AG04450 (cell line): ENCODE results near the gene FMO3. TPM values are rescaled to one million over a fixed set of nuclear protein-coding genes. Genes with fewer than 3 reads are reported as not detected.

Experiments
- CTCF ChIA-PET: fragments of 300-600, 350-600 bp; formaldehyde crosslinking; extraction: SDS; loops from one replicate; lab custom pipeline; 2022; ENCODE audit warnings: antibody characterized with exemption, inconsistent platforms; lab: Charles Lee
- POLR2A ChIA-PET: fragments of 350-600 bp; formaldehyde crosslinking; extraction: SDS; loops from one replicate; lab custom pipeline; 2021; ENCODE audit warnings: antibody characterized with exemption, inconsistent platforms; lab: Yijun Ruan, JAX
- DNase-seq: peaks from one replicate; pipeline ENCODE4 v3.0.0-alpha.2; 2011; ENCODE audit warnings: low read depth, low spot score
- H3K27ac ChIP-seq: one replicate; pipeline ENCODE4 v1.5.1; 2012; ENCODE audit warnings: low read depth, low read length, control low read depth
- H3K27me3 ChIP-seq: one replicate; pipeline ENCODE4 v1.6.0; 2012; ENCODE audit warnings: low read length; ENCODE audit not compliant: control insufficient read depth, insufficient read depth
- H3K4me3 ChIP-seq: 2 replicates; pipeline ENCODE4 v1.5.1; 2011; ENCODE audit warnings: mild to moderate bottlenecking, low read depth, low read length, control low read depth
- H3K9me3 ChIP-seq: 2 replicates; pipeline ENCODE4 v1.5.1; 2012; ENCODE audit warnings: low read length; ENCODE audit not compliant: control insufficient read depth, insufficient read depth
- polyA plus RNA-seq: library from polyadenylated mRNA; depleted of rRNA; stranded (reverse); fragments of >200 nt; gene quantifications from 2 replicates; pipeline ENCODE4 v1.2.3, GENCODE V29; 2011
- TF ChIP-seq, protein P1 (sequence below): IDR thresholded peaks from 2 replicates; pipeline ENCODE4 v1.5.1; 2011; ENCODE audit warnings: low read depth, low read length, control low read depth, inconsistent platforms

FMO3 gene
- polyA plus RNA-seq, 1 experiment, result 3.0 TPM

DNA sequence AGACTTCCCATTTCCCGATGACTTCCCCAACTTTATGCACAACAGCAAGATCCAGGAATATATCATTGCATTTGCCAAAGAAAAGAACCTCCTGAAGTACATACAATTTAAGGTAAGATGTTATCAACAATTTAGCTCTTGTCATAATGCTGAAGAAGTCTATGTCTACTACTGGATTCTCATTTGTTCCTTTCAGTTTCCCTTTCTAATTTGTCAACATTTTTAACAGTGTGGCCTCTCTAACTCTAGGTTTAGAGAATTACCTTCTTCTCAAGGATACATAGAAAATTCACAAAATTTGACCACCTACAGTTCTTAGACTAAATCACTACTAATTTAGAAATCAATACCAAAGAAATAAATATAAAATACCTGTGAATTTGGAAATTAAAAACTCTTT, 13.2 kb downstream of the FMO3 start:
- Histone ChIP-seq H3K4me3 (no peak overlapping the region), H3K27me3 (no peaks in the 10 kb centered on the region), H3K9me3 (no peaks in the 10 kb centered on the region), H3K27ac (no peak overlapping the region)
- no peak for DNase-seq
- POLR2A ChIA-PET, result no interaction called here
- CTCF ChIA-PET, result interaction anchor here (0.6 to 0.9 kb wide), 3 partner anchors 23 to 137 kb away, joined by 3 to 4 read pairs (median 3); no protein-coding TSS in a partner anchor
- TF ChIP-seq, protein P1, sequence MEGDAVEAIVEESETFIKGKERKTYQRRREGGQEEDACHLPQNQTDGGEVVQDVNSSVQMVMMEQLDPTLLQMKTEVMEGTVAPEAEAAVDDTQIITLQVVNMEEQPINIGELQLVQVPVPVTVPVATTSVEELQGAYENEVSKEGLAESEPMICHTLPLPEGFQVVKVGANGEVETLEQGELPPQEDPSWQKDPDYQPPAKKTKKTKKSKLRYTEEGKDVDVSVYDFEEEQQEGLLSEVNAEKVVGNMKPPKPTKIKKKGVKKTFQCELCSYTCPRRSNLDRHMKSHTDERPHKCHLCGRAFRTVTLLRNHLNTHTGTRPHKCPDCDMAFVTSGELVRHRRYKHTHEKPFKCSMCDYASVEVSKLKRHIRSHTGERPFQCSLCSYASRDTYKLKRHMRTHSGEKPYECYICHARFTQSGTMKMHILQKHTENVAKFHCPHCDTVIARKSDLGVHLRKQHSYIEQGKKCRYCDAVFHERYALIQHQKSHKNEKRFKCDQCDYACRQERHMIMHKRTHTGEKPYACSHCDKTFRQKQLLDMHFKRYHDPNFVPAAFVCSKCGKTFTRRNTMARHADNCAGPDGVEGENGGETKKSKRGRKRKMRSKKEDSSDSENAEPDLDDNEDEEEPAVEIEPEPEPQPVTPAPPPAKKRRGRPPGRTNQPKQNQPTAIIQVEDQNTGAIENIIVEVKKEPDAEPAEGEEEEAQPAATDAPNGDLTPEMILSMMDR, result no peak

DNA sequence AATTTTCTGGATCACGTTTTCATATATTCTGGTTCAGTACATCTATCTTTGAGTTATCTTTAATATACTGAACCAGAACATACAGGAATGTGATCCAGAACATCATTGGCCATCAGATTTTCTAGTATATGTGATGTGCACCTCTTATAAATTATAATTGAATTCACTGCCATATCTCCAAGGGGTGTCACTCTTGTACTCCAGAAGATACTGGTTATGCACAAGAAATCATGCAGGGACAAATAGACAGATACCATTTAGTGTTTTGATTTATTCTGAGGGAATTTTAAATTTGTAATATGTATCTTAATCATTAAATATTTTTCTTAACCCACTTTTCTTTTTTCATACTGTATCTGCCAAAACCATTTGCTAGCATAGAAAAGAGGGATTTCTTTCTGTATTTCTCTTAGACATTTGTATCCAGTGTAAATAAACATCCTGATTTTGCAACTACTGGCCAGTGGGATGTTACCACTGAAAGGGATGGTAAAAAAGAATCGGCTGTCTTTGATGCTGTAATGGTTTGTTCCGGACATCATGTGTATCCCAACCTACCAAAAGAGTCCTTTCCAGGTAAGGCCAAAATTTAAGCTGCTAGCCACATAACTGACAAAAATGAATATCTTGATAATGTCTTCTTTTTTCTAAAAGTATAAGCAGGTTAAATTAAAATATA, 16.7 kb downstream of the FMO3 start:
- ChIA-PET POLR2A (no interaction called here), CTCF (interaction anchor here (1.8 kb wide), 1 partner anchor 120 kb away, joined by 12 read pairs; no protein-coding TSS in a partner anchor)
- Histone ChIP-seq H3K27ac (no peak overlapping the region), H3K4me3 (no peak overlapping the region), H3K27me3 (no peaks in the 10 kb centered on the region), H3K9me3 (no peaks in the 10 kb centered on the region)
- no peak for DNase-seq
- TF ChIP-seq, protein P1, result no peak

DNA sequence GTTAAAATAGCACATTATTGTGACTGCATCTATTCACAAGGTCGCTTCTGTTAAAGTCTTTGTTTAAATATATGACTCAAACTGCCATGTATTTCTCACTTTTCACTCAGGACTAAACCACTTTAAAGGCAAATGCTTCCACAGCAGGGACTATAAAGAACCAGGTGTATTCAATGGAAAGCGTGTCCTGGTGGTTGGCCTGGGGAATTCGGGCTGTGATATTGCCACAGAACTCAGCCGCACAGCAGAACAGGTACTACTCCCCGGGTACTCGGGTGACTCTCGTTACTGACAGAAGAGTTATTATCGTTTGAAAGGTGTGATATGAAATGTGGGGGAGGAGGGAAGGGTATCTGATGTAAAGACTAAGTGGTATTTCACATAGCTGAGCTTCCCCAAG, 17.3 kb downstream of the FMO3 start:
- CTCF ChIA-PET, result interaction anchor here (1.8 kb wide), 1 partner anchor 119 kb away, joined by 12 read pairs; no protein-coding TSS in a partner anchor
- H3K27ac ChIP-seq, result no peak overlapping the region
- H3K9me3 ChIP-seq, result no peaks in the 10 kb centered on the region
- no peaks in the 10 kb centered on the region for H3K27me3 ChIP-seq
- POLR2A ChIA-PET, result no interaction called here
- DNase-seq, result no peak
- TF ChIP-seq, protein P1, result no peak
- H3K4me3 ChIP-seq, result no peak overlapping the region

DNA sequence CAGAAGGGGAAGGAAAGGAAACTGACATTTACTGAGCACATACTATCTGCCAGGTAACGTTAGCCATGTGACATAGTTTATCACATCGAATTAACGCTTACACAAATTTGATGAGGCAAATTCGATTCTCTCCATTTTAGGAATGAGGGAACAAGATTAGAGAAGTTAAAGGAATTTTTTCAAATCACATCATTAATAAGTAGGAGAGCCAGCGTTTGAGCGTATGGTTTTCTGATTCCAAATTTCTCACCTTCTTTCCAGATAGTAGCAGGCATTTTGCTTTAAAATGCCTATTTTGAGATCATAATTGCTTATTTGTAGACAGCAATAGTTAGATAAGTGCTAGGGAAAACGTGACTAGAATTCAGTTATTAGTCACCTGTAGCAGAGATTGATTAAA, 19.3 kb downstream of the FMO3 start:
- H3K9me3 ChIP-seq, result no peaks in the 10 kb centered on the region
- no peak for DNase-seq
- TF ChIP-seq, protein P1, result no peak
- ChIA-PET CTCF (interaction anchor here (2.5 kb wide), 1 partner anchor 117 kb away, joined by 11 read pairs; no protein-coding TSS in a partner anchor), POLR2A (no interaction called here)
- no peak overlapping the region for H3K4me3 ChIP-seq
- H3K27me3 ChIP-seq, result no peaks in the 10 kb centered on the region
- H3K27ac ChIP-seq, result no peak overlapping the region

DNA sequence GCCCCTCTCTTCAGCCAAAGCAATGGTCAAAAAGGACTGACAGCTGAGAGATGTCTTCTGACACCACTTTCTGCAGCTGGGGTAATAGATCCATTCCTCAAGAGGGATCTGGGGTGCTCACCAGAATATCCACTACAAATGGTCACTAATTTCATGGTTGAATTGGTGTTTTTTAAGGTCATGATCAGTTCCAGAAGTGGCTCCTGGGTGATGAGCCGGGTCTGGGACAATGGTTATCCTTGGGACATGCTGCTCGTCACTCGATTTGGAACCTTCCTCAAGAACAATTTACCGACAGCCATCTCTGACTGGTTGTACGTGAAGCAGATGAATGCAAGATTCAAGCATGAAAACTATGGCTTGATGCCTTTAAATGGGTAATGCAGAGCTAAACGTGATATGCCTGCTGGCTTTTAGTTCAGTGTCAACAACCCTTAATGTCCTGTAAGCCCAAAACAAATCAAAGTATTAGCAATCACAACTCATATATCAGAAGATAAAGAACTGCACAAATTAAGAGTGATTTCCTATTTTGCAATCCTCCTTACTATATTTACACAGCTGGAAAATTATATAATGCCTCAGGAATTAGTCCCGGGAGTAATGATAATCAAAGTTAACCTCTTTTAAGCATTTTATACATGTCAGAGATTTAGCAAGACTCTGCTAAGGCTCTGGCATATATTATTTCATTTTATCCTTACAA, 20.1 kb downstream of the FMO3 start:
- peak; percentile 46 for DNase-seq
- ChIA-PET POLR2A (interaction anchor here (0.8 kb wide), 1 partner anchor 31 kb away, joined by 3 read pairs; no protein-coding TSS in a partner anchor), CTCF (interaction anchor here (0.7 to 2.5 kb wide), 5 partner anchors 30 to 203 kb away, joined by 3 to 11 read pairs (median 3); no protein-coding TSS in a partner anchor)
- H3K4me3 ChIP-seq, result no peak overlapping the region
- H3K27me3 ChIP-seq, result no peaks in the 10 kb centered on the region
- TF ChIP-seq, protein P1, result no peak
- H3K27ac ChIP-seq, result peak overlapping the region; percentile 40
- no peaks in the 10 kb centered on the region for H3K9me3 ChIP-seq
